Natural killer cell treated with Interleukin-12 subunit alpha and Interleukin-12 subunit beta and Interleukin-15 and Interleukin-18, amount 100 ng/mL, for 72 hours (primary cell): ENCODE results near the gene PTPN2. TPM values are rescaled to one million over a fixed set of nuclear protein-coding genes. Genes with fewer than 3 reads are reported as not detected.
"Not testable (repeated sequence)": the region's sequence is repeated elsewhere in the genome, so short reads cannot be mapped to it uniquely, and the experiment has no call there.

ENCODE experiments used
- ATAC-seq, 2 donors: fragments of 150-1000 bp; cut with Tn5 transposase in 1 of 2; sonication (Bioruptor Pico), chemical (Tn5 transposase) in 1 of 2; 2 replicates each; pipeline ENCODE4 v1.10.0; 2021
- DNase-seq: peaks from one replicate; pipeline ENCODE4 v3.0.0; 2022; ENCODE audit warnings: low spot score
- H3K27ac Mint-ChIP-seq, 2 donors: 1 replicate in 1 of 2; 2 replicates in 1 of 2; pipeline ENCODE4 v1.8.0; 2022; ENCODE audit warnings: mixed read lengths in 2 of 2, mild to moderate bottlenecking in 1 of 2, moderate library complexity in 1 of 2
- H3K27me3 Mint-ChIP-seq, 2 donors: 1 replicate in 1 of 2; 2 replicates in 1 of 2; pipeline ENCODE4 v1.8.0; 2022; ENCODE audit warnings: mixed read lengths in 2 of 2
- H3K36me3 Mint-ChIP-seq: one replicate; pipeline ENCODE4 v1.8.0; 2022; ENCODE audit warnings: mixed read lengths
- H3K4me1 Mint-ChIP-seq, 2 donors: 1 replicate in 1 of 2; 2 replicates in 1 of 2; pipeline ENCODE4 v1.8.0; 2022; ENCODE audit warnings: low read depth in 2 of 2, mixed read lengths in 2 of 2, mild to moderate bottlenecking in 1 of 2
- H3K4me3 Mint-ChIP-seq: one replicate; pipeline ENCODE4 v1.8.0; 2022; ENCODE audit warnings: mixed read lengths
- H3K9me3 Mint-ChIP-seq: 2 replicates; pipeline ENCODE4 v1.8.0; 2022; ENCODE audit warnings: mixed read lengths
- total RNA-seq, 2 donors: library from RNA; stranded (reverse); gene quantifications; one replicate each; pipeline ENCODE4 v1.2.3, GENCODE V29; 2022

The PTPN2 gene
- total RNA-seq, 2 donors from 2014 or later: 151 to 156 TPM

- ATAC-seq (no peak), DNase-seq (no peak)
- Mint-ChIP-seq H3K36me3 (no peaks in the 10 kb centered on the region), H3K27ac (peak overlapping the region in 1 of 2 donors; percentile 33), H3K4me1 (peaks cover 0 to 13% of the 10 kb centered on the region in 2 donors), H3K27me3 (no peaks in the 10 kb centered on the region), H3K4me3 (no peak overlapping the region), H3K9me3 (no peaks in the 10 kb centered on the region)
Observed at GRCh38 chr18:12765126-12765525, 118.9 kb downstream of the PTPN2 start.

- H3K4me1 Mint-ChIP-seq, DNase-seq, H3K4me3 Mint-ChIP-seq, ATAC-seq, H3K27ac Mint-ChIP-seq, H3K36me3 Mint-ChIP-seq, H3K27me3 Mint-ChIP-seq, H3K9me3 Mint-ChIP-seq: not testable (repeated sequence)
Observed at GRCh38 chr18:12758566-12758965, 125.5 kb downstream of the PTPN2 start.

DNA sequence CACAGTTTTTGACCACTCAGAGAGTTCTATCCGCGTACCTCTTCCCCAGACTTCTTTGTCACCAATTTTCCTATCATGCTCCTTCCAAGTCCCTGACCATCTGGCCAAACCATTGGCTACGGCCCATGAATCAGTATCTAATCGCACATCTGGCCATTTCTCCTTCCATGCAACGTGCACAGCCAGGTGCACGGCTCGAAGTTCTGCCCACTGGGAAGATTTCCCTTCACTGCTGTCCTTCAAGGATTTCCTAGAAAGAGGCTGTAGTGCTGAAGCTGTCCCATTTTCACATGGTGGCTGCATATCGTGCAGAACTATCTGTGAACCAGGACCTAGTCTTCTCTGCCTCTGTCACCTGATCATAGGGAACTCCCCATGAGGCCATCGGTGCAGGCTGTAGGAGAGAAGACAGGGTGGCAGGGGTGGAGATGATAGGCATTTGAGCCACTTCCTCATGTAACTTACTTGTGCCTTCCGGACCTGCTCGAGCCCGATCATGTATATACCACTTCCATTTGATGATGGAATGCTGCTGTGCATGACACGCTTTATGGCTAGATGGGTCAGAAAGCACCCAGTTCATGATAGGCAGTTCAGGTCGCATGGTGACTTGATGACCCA is 127.3 kb downstream of the PTPN2 start:
- DNase-seq, H3K9me3 Mint-ChIP-seq, H3K36me3 Mint-ChIP-seq, H3K27ac Mint-ChIP-seq, H3K27me3 Mint-ChIP-seq, H3K4me1 Mint-ChIP-seq, H3K4me3 Mint-ChIP-seq, ATAC-seq: not testable (repeated sequence)

DNA sequence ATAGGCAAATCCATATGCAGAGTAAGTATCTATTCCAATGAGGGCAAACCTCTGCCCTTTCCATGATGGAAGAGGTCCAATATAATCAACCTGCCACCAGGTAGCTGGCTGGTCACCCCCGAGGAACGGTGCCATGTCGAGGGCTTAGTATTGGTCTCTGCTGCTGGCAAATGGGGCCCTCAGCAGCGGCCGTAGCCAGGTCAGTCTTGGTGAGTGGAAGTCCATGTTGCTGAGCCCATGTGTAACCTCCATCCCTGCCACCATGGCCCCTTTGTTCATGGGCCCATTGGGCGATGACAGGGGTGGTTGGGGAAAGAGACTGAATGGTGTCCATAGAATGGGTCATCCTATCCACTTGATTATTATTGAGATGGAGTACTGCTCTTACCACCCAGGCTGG is 128.4 kb downstream of the PTPN2 start:
- not testable (repeated sequence) for H3K4me1 Mint-ChIP-seq, H3K27me3 Mint-ChIP-seq, H3K36me3 Mint-ChIP-seq, H3K4me3 Mint-ChIP-seq, H3K27ac Mint-ChIP-seq, DNase-seq, ATAC-seq, H3K9me3 Mint-ChIP-seq

GRCh38 chr18:12754511-12754910 is 129.5 kb downstream of the PTPN2 start:
- DNase-seq (no peak), ATAC-seq (no peak)
- H3K4me3 Mint-ChIP-seq: no peak overlapping the region
- no peak overlapping the region for H3K27ac Mint-ChIP-seq
- no peaks in the 10 kb centered on the region for H3K9me3 Mint-ChIP-seq
- H3K36me3 Mint-ChIP-seq: no peaks in the 10 kb centered on the region
- peaks cover 0 to 6% of the 10 kb centered on the region in 2 donors for H3K4me1 Mint-ChIP-seq
- no peaks in the 10 kb centered on the region for H3K27me3 Mint-ChIP-seq

- no peak for ATAC-seq
- Mint-ChIP-seq H3K27me3 (no peaks in the 10 kb centered on the region), H3K27ac (no peak overlapping the region), H3K36me3 (peaks cover 4% of the 10 kb centered on the region), H3K9me3 (no peaks in the 10 kb centered on the region), H3K4me1 (peaks cover 0 to 12% of the 10 kb centered on the region in 2 donors), H3K4me3 (no peak overlapping the region)
- DNase-seq: no peak
Observed at GRCh38 chr18:12751891-12752290, 132.1 kb downstream of the PTPN2 start.

- peaks cover 4% of the 10 kb centered on the region for H3K36me3 Mint-ChIP-seq
- no peaks in the 10 kb centered on the region for H3K9me3 Mint-ChIP-seq
- H3K27me3 Mint-ChIP-seq: no peaks in the 10 kb centered on the region
- peaks cover 0 to 9% of the 10 kb centered on the region in 2 donors for H3K4me1 Mint-ChIP-seq
- ATAC-seq: no peak
- no peak overlapping the region for H3K4me3 Mint-ChIP-seq
- no peak overlapping the region for H3K27ac Mint-ChIP-seq
- DNase-seq: no peak
Observed at GRCh38 chr18:12751503-12751884, 132.5 kb downstream of the PTPN2 start.

DNA sequence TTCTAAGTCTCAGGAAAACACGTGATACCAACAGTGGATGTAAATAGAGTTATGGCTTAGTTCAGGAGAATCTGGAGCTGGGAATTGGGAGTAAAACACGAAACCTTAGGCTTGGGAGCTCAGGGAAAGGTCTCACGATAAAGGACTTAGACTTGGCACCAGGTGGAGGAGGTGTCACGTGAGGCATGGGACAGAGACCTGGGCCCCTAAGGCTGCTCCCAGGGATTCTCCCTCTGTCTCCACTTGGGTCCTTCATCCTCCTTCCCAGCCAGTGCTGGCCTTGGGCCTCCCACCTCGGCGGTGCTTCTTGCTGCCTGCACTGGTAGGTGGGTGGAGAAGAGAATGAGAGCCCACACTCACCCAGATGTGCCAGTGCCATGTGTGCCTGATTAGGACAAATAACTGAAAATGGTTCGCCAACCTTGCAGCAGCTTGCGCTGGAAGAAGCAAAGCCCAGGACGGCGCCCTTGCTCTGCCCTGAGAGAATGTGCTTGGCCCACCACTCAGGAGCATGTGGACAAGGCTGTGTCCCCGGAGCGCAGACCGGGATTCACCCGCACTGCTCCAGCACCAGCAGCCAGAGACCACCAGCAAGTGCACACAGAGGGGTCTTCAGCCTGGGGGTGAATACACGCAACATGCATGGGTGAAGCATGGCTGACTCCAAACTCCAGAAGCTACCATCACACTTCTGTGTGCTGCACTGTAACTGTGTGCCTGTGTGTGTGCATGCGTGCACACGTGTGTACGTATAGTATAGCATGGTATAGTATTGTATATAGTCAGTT is 133.1 kb downstream of the PTPN2 start:
- DNase-seq: no peak
- Mint-ChIP-seq H3K4me1 (peaks cover 0 to 9% of the 10 kb centered on the region in 2 donors), H3K4me3 (no peak overlapping the region)

GRCh38 chr18:12750076-12750714 is 133.8 kb downstream of the PTPN2 start:
- ATAC-seq (no peak), DNase-seq (no peak)
- no peaks in the 10 kb centered on the region for H3K27me3 Mint-ChIP-seq
- peaks cover 4% of the 10 kb centered on the region for H3K36me3 Mint-ChIP-seq
- no peak overlapping the region for H3K4me3 Mint-ChIP-seq
- H3K27ac Mint-ChIP-seq: peak overlapping the region; percentile 10 to 80
- H3K9me3 Mint-ChIP-seq: no peaks in the 10 kb centered on the region
- H3K4me1 Mint-ChIP-seq: peaks cover 0 to 11% of the 10 kb centered on the region in 2 donors

More for the DNA sequence above, 133.1 kb downstream of the PTPN2 start:
- Mint-ChIP-seq H3K27ac (no peak overlapping the region), H3K9me3 (no peaks in the 10 kb centered on the region), H3K27me3 (no peaks in the 10 kb centered on the region), H3K36me3 (peaks cover 4% of the 10 kb centered on the region)
- peak in 1 of 2 donors; percentile 24 for ATAC-seq

DNA sequence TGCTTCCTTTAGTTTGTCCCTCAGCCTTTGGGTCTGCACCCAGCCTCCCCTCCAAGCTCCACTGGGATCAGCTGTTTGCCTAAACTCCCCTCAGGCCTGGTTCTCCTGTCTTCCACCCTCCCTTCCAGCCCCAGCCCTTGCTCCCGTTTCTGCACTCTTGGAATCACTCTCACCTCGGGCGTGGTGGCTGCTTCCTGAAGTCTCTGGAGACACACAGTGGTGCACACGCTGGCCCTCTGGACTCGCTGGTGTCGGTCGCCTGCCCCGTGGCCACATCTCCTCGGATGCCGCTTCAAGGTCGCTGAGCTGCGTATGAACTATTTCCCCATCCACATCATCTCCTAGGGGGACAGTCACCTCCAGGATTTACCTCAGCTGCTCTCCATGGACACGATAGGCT is 134.9 kb downstream of the PTPN2 start:
- H3K4me1 Mint-ChIP-seq: peaks cover 0 to 14% of the 10 kb centered on the region in 2 donors
- peaks cover 4% of the 10 kb centered on the region for H3K36me3 Mint-ChIP-seq
- no peak for DNase-seq
- H3K27me3 Mint-ChIP-seq: no peaks in the 10 kb centered on the region
- no peak for ATAC-seq
- peak overlapping the region in 1 of 2 donors; percentile 80 for H3K27ac Mint-ChIP-seq
- no peaks in the 10 kb centered on the region for H3K9me3 Mint-ChIP-seq
- H3K4me3 Mint-ChIP-seq: no peak overlapping the region

DNA sequence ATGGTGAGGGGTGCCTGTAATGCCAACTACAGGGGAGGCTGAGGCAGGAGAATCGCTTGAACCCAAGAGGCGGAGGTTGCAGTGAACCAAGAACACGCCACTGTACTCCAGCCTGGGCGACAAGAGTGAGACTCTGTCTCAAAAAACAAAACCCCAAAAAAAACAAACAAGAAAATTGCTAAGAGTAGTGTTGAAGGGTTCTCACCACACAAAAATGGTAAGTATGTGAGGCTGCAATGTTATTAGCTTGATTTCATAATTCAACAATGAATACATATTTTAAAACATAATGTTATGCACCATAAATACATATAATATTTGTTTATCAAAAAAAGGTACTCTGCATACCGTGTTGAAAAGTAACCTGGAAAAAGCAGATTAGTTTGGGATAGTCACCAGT is 135.4 kb downstream of the PTPN2 start:
- ATAC-seq (no peak), DNase-seq (no peak)
- Mint-ChIP-seq H3K4me1 (peaks cover 0 to 15% of the 10 kb centered on the region in 2 donors), H3K27ac (peak overlapping the region in 1 of 2 donors; percentile 41), H3K36me3 (peaks cover 4% of the 10 kb centered on the region), H3K27me3 (no peaks in the 10 kb centered on the region), H3K4me3 (no peak overlapping the region), H3K9me3 (no peaks in the 10 kb centered on the region)

GRCh38 chr18:12747530-12748315 is 136.3 kb downstream of the PTPN2 start:
- peak overlapping the region in 1 of 2 donors; percentile 41 for H3K27ac Mint-ChIP-seq
- no peaks in the 10 kb centered on the region for H3K27me3 Mint-ChIP-seq
- DNase-seq (no peak), ATAC-seq (no peak)
- no peak overlapping the region for H3K4me3 Mint-ChIP-seq
- H3K4me1 Mint-ChIP-seq: peaks cover 0 to 15% of the 10 kb centered on the region in 2 donors
- peaks cover 4% of the 10 kb centered on the region for H3K36me3 Mint-ChIP-seq
- H3K9me3 Mint-ChIP-seq: no peaks in the 10 kb centered on the region

DNA sequence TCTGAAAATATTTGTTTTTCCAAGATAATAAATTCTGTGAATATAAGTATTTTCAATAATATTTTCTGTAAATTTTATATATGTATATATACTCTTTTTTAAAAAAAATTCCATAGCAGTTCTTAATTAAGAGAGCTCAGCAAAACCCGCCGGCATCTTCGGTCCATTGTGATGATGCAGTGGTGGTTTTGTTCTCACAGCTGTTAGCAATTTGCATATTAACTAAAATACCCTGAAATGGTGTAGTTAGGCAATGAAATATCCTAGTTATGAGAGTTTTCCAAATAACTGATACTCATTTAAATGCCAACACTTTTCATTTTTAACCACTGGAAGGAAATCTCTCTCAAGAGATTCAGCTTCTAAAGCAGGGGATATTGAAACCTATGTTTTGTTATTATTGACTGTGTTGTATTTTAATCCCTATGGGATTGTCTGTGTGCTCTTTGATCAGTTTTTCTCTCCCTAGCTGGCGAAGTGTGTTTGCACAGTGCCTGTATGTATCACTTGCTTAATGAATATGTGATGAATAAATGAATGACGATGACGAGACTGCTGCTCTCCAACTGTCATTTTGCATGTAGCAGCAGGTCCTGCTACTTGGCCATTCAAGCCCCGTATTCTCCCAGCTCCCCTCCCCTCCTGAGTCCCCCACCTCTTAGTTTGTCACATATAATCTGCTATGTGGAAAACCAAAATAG is 138.8 kb downstream of the PTPN2 start:
- peaks cover 0 to 18% of the 10 kb centered on the region in 2 donors for H3K4me1 Mint-ChIP-seq
- DNase-seq (no peak), ATAC-seq (no peak)
- H3K27me3 Mint-ChIP-seq: no peaks in the 10 kb centered on the region
- peaks cover 4% of the 10 kb centered on the region for H3K36me3 Mint-ChIP-seq
- no peak overlapping the region for H3K4me3 Mint-ChIP-seq
- no peaks in the 10 kb centered on the region for H3K9me3 Mint-ChIP-seq
- H3K27ac Mint-ChIP-seq: peak overlapping the region in 1 of 2 donors; percentile 11
